B cell (primary cell): Measurements from ENCODE around the gene IFNGR1. TPM values are rescaled to one million over a fixed set of nuclear protein-coding genes. Genes with fewer than 3 reads are reported as not detected.

Source experiments
- ATAC-seq: fragments of 200-7000 bp; cut with Tn5 transposase; one replicate; pipeline ENCODE4 v1.10.0; 2021; ENCODE audit warnings: low read depth, mild to moderate bottlenecking, moderate number of reproducible peaks, moderate library complexity
- CTCF ChIA-PET: fragments of 350-600 bp; sonication (Branson Sonifier 250); formaldehyde crosslinking; loops from one replicate; lab custom pipeline; 2021; ENCODE audit warnings: antibody characterized with exemption, inconsistent platforms; lab: Charles Lee
- POLR2A ChIA-PET: fragments of 350-600 bp; sonication (Branson Sonifier 250); formaldehyde crosslinking; loops from one replicate; lab custom pipeline; 2021; ENCODE audit warnings: antibody characterized with exemption; lab: Charles Lee
- DNase-seq: peaks from one replicate; pipeline ENCODE4 v3.0.0; 2013
- H2AFZ ChIP-seq: 2 replicates; pipeline ENCODE4 v1.6.1; 2012; ENCODE audit warnings: mild to moderate bottlenecking, low read depth, low read length; ENCODE audit not compliant: insufficient read depth, poor library complexity, severe bottlenecking
- H3K27ac ChIP-seq, 2 donors: 1 replicate in 1 of 2; 2 replicates in 1 of 2; pipeline ENCODE4 v1.5.1; 2012 to 2013; ENCODE audit warnings: low read length in 2 of 2, mild to moderate bottlenecking in 2 of 2, moderate library complexity in 1 of 2
- H3K27me3 ChIP-seq, 4 experiments: fragments of 200-600 bp in 1 of 4; sonication (generic) in 1 of 4; replicated peaks in 1 of 4; 1 replicate in 2 of 4; 2 replicates in 2 of 4; pipeline versions ENCODE4 v1.6.1 to v1.7.0; 2013 to 2016; ENCODE audit warnings: low read length in 3 of 4, mild to moderate bottlenecking in 2 of 4, mixed read lengths in 1 of 4, moderate library complexity in 1 of 4; ENCODE audit not compliant: insufficient read depth in 4 of 4, control insufficient read depth in 3 of 4; ENCODE audit errors: control extremely low read depth in 1 of 4
- H3K36me3 ChIP-seq, 2 experiments: replicated peaks in 1 of 2; 1 replicate in 1 of 2; 2 replicates in 1 of 2; pipeline versions ENCODE4 v1.6.1 to v1.7.1; 2013; ENCODE audit warnings: low read length in 1 of 2; ENCODE audit not compliant: insufficient read depth in 2 of 2, control insufficient read depth in 1 of 2; ENCODE audit errors: control extremely low read depth in 1 of 2, extremely low read depth in 1 of 2
- H3K4me1 ChIP-seq, 2 donors: fragments of 200-600 bp in 1 of 2; sonication (generic) in 1 of 2; 1 replicate in 1 of 2; 2 replicates in 1 of 2; pipeline versions ENCODE4 v1.5.1 to v1.6.1; 2013 to 2017; ENCODE audit warnings: low read length in 2 of 2; ENCODE audit not compliant: control insufficient read depth in 2 of 2, insufficient read depth in 2 of 2
- H3K4me2 ChIP-seq: replicated peaks from 2 replicates; pipeline ENCODE3; 2012; ENCODE audit warnings: mild to moderate bottlenecking, low read depth, low read length; ENCODE audit not compliant: poor library complexity, severe bottlenecking
- H3K4me3 ChIP-seq, 5 experiments: fragments of 200-600 bp in 1 of 5; sonication (generic) in 1 of 5; 1 replicate in 3 of 5; 2 replicates in 2 of 5; pipeline versions ENCODE4 v1.5.1 to v1.7.0; 2011 to 2016; ENCODE audit warnings: low read length in 4 of 5, mild to moderate bottlenecking in 4 of 5, low read depth in 2 of 5, control low read depth in 1 of 5, moderate library complexity in 1 of 5; ENCODE audit not compliant: insufficient read depth in 1 of 5; ENCODE audit errors: control extremely low read depth in 1 of 5, extremely low read depth in 1 of 5
- H3K79me2 ChIP-seq: fragments of 200-600 bp; sonication (generic); one replicate; pipeline ENCODE4 v1.6.0; 2016; ENCODE audit warnings: low read length; ENCODE audit not compliant: control insufficient read depth, insufficient read depth
- H3K9ac ChIP-seq: fragments of 200-600 bp; sonication (generic); 2 replicates; pipeline ENCODE4 v1.6.1; 2017; ENCODE audit warnings: mild to moderate bottlenecking, low read length, moderate library complexity
- H3K9me3 ChIP-seq, 3 donors: one replicate each; pipeline versions ENCODE4 v1.6.1 to v1.7.1; 2013; ENCODE audit warnings: low read length in 2 of 3; ENCODE audit not compliant: control insufficient read depth in 2 of 3, insufficient read depth in 1 of 3; ENCODE audit errors: control extremely low read depth in 1 of 3
- H4K20me1 ChIP-seq: 2 replicates; pipeline ENCODE4 v1.6.0; 2012; ENCODE audit warnings: mild to moderate bottlenecking, low read length; ENCODE audit not compliant: insufficient read depth, control insufficient read depth, poor library complexity, severe bottlenecking
- H3K27ac Mint-ChIP-seq: one replicate; pipeline ENCODE4 v1.8.0; 2021; ENCODE audit warnings: mixed read lengths
- H3K27me3 Mint-ChIP-seq: one replicate; pipeline ENCODE4 v1.8.0; 2021; ENCODE audit warnings: mixed read lengths
- H3K4me1 Mint-ChIP-seq: one replicate; pipeline ENCODE4 v1.8.0; 2021; ENCODE audit warnings: mixed read lengths
- H3K4me3 Mint-ChIP-seq: one replicate; pipeline ENCODE4 v1.8.0; 2021; ENCODE audit warnings: mixed read lengths
- H3K9me3 Mint-ChIP-seq: one replicate; pipeline ENCODE4 v1.8.0; 2022; ENCODE audit warnings: mixed read lengths; ENCODE audit not compliant: insufficient read depth
- EZH2 ChIP-seq: IDR thresholded peaks from 2 replicates; pipeline ENCODE4 v1.6.1; 2012; ENCODE audit warnings: borderline replicate concordance, low read depth, mild to moderate bottlenecking, moderate library complexity, low read length; ENCODE audit not compliant: insufficient read depth, poor library complexity, severe bottlenecking
- WGBS: methylation state at CpG from one replicate; pipeline ENCODE4 v1.1.5; 2013; ENCODE audit warnings: missing lambda C conversion rate; ENCODE audit not compliant: insufficient coverage; 5-methylcytosine and 5-hydroxymethylcytosine counted together
- intact Hi-C: fragments of 100-400 bp; cut with micrococcal nuclease; formaldehyde crosslinking; loops from one replicate; pipeline ENCODE4 v1.10.0; 2022
- polyA plus RNA-seq: library from polyadenylated mRNA; depleted of rRNA; stranded (reverse); fragments of >200 nt; gene quantifications from 2 replicates; pipeline ENCODE4 v1.2.3, GENCODE V29; 2012
- total RNA-seq, 2 donors: library from RNA; stranded (reverse); fragments of 120-200 nt in 1 of 2; gene quantifications; 1 replicate in 1 of 2; 2 replicates in 1 of 2; pipeline versions ENCODE4 v1.2.3 to v1.2.4, GENCODE V29; 2013 to 2022
- TF ChIP-seq, protein P1 (sequence below): fragments of 200-600 bp; IDR thresholded peaks from one replicate; pipeline ENCODE4 v1.8.0; 2022; ENCODE audit warnings: antibody characterized with exemption, mild to moderate bottlenecking

IFNGR1 gene
- total and polyA plus RNA-seq, 2 donors (not counting 1 experiment from before 2014, with no cell fraction given), result 24.5 to 48.2 TPM

DNA sequence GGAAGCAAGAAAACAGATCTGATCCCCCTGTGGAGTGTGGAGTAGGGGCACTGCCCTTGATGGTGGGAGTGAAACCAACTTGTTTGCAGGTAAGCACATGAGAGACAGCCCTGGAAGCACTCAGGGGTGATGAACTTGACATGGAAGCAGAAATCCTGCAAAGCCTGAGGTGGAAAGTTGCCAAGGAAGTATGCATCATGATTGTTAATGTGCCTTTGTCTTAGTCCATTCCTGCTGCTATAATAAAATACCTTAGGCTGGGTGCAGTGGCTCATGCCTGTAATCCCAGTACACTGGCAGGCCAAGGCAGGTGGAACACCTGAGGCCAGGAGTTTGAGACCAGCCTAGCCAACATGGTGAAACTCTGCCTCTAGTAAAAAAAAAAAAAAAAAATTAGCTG is 40.2 kb upstream of the IFNGR1 start:
- CTCF ChIA-PET, result interaction anchor here (0.6 to 1.7 kb wide), 5 partner anchors 10 to 1911 kb away, joined by 3 to 4 read pairs (median 3); no protein-coding TSS in a partner anchor
- no peaks in the 10 kb centered on the region for H3K27me3 ChIP-seq

DNA sequence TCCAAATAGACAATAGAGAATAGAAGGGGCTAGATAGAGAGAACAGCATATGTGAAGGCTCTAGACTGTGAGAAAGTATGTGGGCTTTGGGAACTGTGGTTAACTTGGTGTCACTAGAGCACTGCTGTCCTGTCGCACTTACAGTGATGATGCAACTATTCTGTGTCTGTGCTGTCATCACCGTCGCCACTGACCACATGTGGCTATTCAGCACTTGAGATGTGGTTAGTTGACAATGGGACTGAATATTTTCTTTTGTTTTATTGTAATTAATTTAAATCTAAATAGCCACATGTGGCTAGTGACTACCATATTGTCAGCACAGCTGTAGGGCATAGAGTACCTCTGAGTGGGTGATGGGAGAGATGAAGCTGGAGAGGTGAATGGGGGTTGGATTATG is 39.0 kb upstream of the IFNGR1 start:
- no peaks in the 10 kb centered on the region for H3K79me2 ChIP-seq
- no peak overlapping the region for H3K4me3 ChIP-seq
- Mint-ChIP-seq H3K4me1 (peaks cover 30% of the 10 kb centered on the region), H3K4me3 (no peak overlapping the region), H3K27me3 (no peaks in the 10 kb centered on the region), H3K27ac (no peak overlapping the region), H3K9me3 (peaks cover 5% of the 10 kb centered on the region)
- H3K27me3 ChIP-seq, result no peaks in the 10 kb centered on the region
- H3K9me3 ChIP-seq, result peaks cover 2 to 19% (median 19%) of the 10 kb centered on the region in 3 donors
- no peak overlapping the region for H2AFZ ChIP-seq
- intact Hi-C loops, result no loop called here
- H3K4me1 ChIP-seq, result peaks cover 19 to 25% of the 10 kb centered on the region in 2 donors
- H3K27ac ChIP-seq, result no peak overlapping the region
- ChIA-PET CTCF (no interaction called here), POLR2A (no interaction called here)
- WGBS, result no CpG with 5 or more reads among the region's 3 CpGs
- TF ChIP-seq, protein P1, sequence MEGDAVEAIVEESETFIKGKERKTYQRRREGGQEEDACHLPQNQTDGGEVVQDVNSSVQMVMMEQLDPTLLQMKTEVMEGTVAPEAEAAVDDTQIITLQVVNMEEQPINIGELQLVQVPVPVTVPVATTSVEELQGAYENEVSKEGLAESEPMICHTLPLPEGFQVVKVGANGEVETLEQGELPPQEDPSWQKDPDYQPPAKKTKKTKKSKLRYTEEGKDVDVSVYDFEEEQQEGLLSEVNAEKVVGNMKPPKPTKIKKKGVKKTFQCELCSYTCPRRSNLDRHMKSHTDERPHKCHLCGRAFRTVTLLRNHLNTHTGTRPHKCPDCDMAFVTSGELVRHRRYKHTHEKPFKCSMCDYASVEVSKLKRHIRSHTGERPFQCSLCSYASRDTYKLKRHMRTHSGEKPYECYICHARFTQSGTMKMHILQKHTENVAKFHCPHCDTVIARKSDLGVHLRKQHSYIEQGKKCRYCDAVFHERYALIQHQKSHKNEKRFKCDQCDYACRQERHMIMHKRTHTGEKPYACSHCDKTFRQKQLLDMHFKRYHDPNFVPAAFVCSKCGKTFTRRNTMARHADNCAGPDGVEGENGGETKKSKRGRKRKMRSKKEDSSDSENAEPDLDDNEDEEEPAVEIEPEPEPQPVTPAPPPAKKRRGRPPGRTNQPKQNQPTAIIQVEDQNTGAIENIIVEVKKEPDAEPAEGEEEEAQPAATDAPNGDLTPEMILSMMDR, result no peak
- TF ChIP-seq EZH2, result no peak
- H3K9ac ChIP-seq, result no peak overlapping the region
- ATAC-seq, result no peak
- DNase-seq, result no peak
- H4K20me1 ChIP-seq, result no peaks in the 10 kb centered on the region
- H3K36me3 ChIP-seq, result no peaks in the 10 kb centered on the region
- no peak overlapping the region for H3K4me2 ChIP-seq

More for the DNA sequence above, 40.2 kb upstream of the IFNGR1 start:
- no peak for ATAC-seq
- Mint-ChIP-seq H3K27ac (no peak overlapping the region), H3K27me3 (no peaks in the 10 kb centered on the region), H3K4me1 (peaks cover 30% of the 10 kb centered on the region), H3K4me3 (no peak overlapping the region), H3K9me3 (peaks cover 5% of the 10 kb centered on the region)
- Histone ChIP-seq H3K4me2 (no peak overlapping the region), H3K9ac (no peak overlapping the region), H3K4me3 (no peak overlapping the region), H3K79me2 (no peaks in the 10 kb centered on the region), H4K20me1 (no peaks in the 10 kb centered on the region), H3K9me3 (peaks cover 2 to 18% (median 12%) of the 10 kb centered on the region in 3 donors), H3K4me1 (peaks cover 19 to 25% of the 10 kb centered on the region in 2 donors), H3K36me3 (no peaks in the 10 kb centered on the region), H2AFZ (no peak overlapping the region), H3K27ac (no peak overlapping the region)
- intact Hi-C loops, result no loop called here
- POLR2A ChIA-PET, result no interaction called here
- no peak for DNase-seq
- TF ChIP-seq, protein P1, result no peak
- no peak for TF ChIP-seq EZH2
